ENCODE measurements around the gene KLK10.

KLK10 gene

DNA sequence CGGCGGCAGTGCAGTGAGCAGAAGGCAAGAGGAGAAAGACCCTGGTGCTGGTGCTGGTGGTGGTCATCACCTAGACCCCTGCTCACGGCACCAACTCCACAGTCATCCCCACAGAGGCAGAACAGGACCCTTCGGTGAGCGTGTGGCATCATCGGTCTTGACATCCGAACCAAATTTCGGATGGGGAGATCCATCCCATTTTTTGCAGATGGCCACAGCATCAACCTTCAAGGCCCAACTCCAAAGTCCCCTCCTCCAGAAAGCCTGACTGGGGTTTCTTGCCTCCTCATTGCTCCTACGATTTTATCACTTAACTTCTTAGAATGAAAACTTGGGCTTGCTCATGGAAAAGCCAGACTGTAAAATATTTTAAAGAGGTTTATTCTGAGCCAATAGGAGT, 24.0 kb upstream of the KLK10 start:
- no peaks in the 10 kb centered on the region for H3K4me1 ChIP-seq (ENCODE audit: control insufficient read depth in 1 of 2, insufficient read depth in 1 of 2, low read depth in 1 of 2, low read length in 1 of 2)
- H3K27ac ChIP-seq: no peak overlapping the region
- H3K27me3 ChIP-seq: peaks cover 24% of the 10 kb centered on the region
- H3K36me3 ChIP-seq: no peaks in the 10 kb centered on the region
- no peaks in the 10 kb centered on the region for H3K9me3 ChIP-seq
- H3K4me3 ChIP-seq (ENCODE audit: low read depth in 1 of 2, low read length in 1 of 2): no peak overlapping the region
- TF ChIP-seq CTCF (IDR thresholded peaks at IDR 0.05): no peak

GRCh38 chr19:51040151-51040550, 20.6 kb upstream of the KLK10 start:
- Histone ChIP-seq H3K4me3 (ENCODE audit: low read depth in 1 of 2, low read length in 1 of 2) (no peak overlapping the region), H3K36me3 (no peaks in the 10 kb centered on the region), H3K27me3 (peaks cover 6% of the 10 kb centered on the region), H3K4me1 (ENCODE audit: control insufficient read depth in 1 of 2, insufficient read depth in 1 of 2, low read depth in 1 of 2, low read length in 1 of 2) (no peaks in the 10 kb centered on the region), H3K27ac (no peak overlapping the region), H3K9me3 (no peaks in the 10 kb centered on the region)
- TF ChIP-seq CTCF (IDR thresholded peaks at IDR 0.05): no peak

DNA sequence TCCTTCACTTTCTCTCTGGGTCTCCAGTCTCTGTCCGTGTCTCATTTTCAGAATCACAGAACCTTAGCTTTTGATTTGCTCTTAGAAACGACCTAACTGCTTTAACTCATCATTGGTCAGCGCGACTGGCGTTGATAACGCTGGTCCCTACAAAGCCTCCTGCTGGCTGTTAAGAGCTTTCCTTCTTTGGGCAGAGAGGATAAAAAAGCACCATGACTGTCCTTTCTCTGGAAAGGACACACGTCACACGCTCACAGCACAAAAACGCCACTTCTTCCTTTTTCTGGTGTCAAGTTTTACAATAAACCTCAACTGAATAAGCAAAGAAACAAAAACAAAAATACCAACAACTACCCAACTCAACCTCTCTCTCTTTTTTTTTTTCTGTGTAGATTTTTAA, 17.0 kb upstream of the KLK10 start:
- TF ChIP-seq CTCF (IDR thresholded peaks at IDR 0.05): no peak
- Histone ChIP-seq H3K9me3 (no peaks in the 10 kb centered on the region), H3K4me3 (ENCODE audit: low read depth in 1 of 2, low read length in 1 of 2) (no peak overlapping the region), H3K4me1 (ENCODE audit: control insufficient read depth in 1 of 2, insufficient read depth in 1 of 2, low read depth in 1 of 2, low read length in 1 of 2) (no peaks in the 10 kb centered on the region), H3K27ac (no peak overlapping the region), H3K36me3 (no peaks in the 10 kb centered on the region), H3K27me3 (peaks cover 16% of the 10 kb centered on the region)

GRCh38 chr19:51034704-51035103, 15.2 kb upstream of the KLK10 start, which contains the start of gene KLK12:
Gene KLK12, minus strand, starts transcription at chr19:51035002. Its CDS starts 381 bp downstream, at chr19:51034621.
- Histone ChIP-seq H3K4me3 (ENCODE audit: low read depth in 1 of 2, low read length in 1 of 2) (no peak within 1 kb of the TSS), H3K9me3 (no peaks in the 10 kb centered on the region), H3K27me3 (peaks cover 16% of the 10 kb centered on the region), H3K27ac (no peak within 1 kb of the TSS), H3K36me3 (no peaks in the 10 kb centered on the region), H3K4me1 (ENCODE audit: control insufficient read depth in 1 of 2, insufficient read depth in 1 of 2, low read depth in 1 of 2, low read length in 1 of 2) (no peaks in the 10 kb centered on the region)
- TF ChIP-seq CTCF (IDR thresholded peaks at IDR 0.05): no peak

- Histone ChIP-seq H3K27ac (no peak overlapping the region), H3K4me1 (ENCODE audit: control insufficient read depth in 1 of 2, insufficient read depth in 1 of 2, low read depth in 1 of 2, low read length in 1 of 2) (no peaks in the 10 kb centered on the region), H3K4me3 (ENCODE audit: low read depth in 1 of 2, low read length in 1 of 2) (no peak overlapping the region), H3K27me3 (peaks cover 34% of the 10 kb centered on the region), H3K9me3 (no peaks in the 10 kb centered on the region), H3K36me3 (no peaks in the 10 kb centered on the region)
- no peak for TF ChIP-seq CTCF (IDR thresholded peaks at IDR 0.05)
Observed at GRCh38 chr19:51031880-51032225, 12.3 kb upstream of the KLK10 start.

All from neutrophil (primary cell).